Measurements from ENCODE around the gene COMT.
"Not testable (repeated sequence)": the region's sequence is repeated elsewhere in the genome, so short reads cannot be mapped to it uniquely, and the experiment has no call there.

DNA sequence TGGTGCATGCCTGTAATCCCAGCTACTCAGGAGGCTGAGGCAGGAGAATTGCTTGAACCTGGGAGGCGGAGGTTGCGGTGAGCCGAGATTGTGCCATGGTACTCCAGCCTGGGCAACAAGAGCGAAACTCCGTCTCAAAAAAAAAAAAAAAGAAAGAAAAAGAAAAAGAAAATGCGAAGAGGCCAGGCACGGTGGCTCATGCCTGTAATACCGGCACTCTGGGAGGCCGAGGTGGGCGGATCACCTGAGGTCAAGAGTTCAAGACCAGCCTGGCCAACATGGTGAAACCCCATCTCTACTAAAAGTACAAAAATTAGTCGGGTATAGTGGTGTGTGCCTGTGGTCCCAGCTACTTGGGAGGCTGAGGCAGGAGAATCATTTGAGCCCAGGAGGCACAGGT lies 15.5 kb upstream of the COMT start:
- not testable (repeated sequence) for TF ChIP-seq POLR2A (IDR thresholded peaks at IDR 0.05)
- TF ChIP-seq, protein P1, sequence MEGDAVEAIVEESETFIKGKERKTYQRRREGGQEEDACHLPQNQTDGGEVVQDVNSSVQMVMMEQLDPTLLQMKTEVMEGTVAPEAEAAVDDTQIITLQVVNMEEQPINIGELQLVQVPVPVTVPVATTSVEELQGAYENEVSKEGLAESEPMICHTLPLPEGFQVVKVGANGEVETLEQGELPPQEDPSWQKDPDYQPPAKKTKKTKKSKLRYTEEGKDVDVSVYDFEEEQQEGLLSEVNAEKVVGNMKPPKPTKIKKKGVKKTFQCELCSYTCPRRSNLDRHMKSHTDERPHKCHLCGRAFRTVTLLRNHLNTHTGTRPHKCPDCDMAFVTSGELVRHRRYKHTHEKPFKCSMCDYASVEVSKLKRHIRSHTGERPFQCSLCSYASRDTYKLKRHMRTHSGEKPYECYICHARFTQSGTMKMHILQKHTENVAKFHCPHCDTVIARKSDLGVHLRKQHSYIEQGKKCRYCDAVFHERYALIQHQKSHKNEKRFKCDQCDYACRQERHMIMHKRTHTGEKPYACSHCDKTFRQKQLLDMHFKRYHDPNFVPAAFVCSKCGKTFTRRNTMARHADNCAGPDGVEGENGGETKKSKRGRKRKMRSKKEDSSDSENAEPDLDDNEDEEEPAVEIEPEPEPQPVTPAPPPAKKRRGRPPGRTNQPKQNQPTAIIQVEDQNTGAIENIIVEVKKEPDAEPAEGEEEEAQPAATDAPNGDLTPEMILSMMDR (IDR thresholded peaks at IDR 0.05), result not testable (repeated sequence)
